GM23338 (cell line): ENCODE results near the gene BMPR1B. TPM values are rescaled to one million over a fixed set of nuclear protein-coding genes. Genes with fewer than 3 reads are reported as not detected.

ENCODE experiments used
- ATAC-seq: fragments of 200-7000 bp; cut with Tn5 transposase; 3 replicates; pipeline ENCODE4 v1.9.1; 2020
- DNase-seq: peaks from one replicate; pipeline ENCODE4 v3.0.0-alpha.2; 2015; ENCODE audit warnings: low spot score
- H2AFZ ChIP-seq: fragments of 200-600 bp; sonication (generic); 2 replicates; pipeline ENCODE4 v1.8.0; 2016; ENCODE audit warnings: antibody characterized with exemption, mild to moderate bottlenecking, moderate library complexity
- H3F3A ChIP-seq: fragments of 200-600 bp; sonication (generic); replicated peaks from 2 replicates; pipeline ENCODE4 v1.8.0; 2017; ENCODE audit warnings: antibody characterized with exemption, mixed run types, low read depth
- H3K27ac ChIP-seq: fragments of 200-600 bp; sonication (generic); 2 replicates; pipeline ENCODE4 v1.6.1; 2016; ENCODE audit warnings: low read depth
- H3K27me3 ChIP-seq: fragments of 200-600 bp; sonication (generic); 2 replicates; pipeline ENCODE4 v1.8.0; 2016; ENCODE audit warnings: mild to moderate bottlenecking, mixed run types, moderate library complexity; ENCODE audit not compliant: insufficient read depth
- H3K36me3 ChIP-seq: fragments of 200-600 bp; sonication (generic); 2 replicates; pipeline ENCODE4 v1.8.0; 2016; ENCODE audit warnings: mild to moderate bottlenecking; ENCODE audit not compliant: insufficient read depth
- H3K4me1 ChIP-seq: fragments of 200-600 bp; sonication (generic); 2 replicates; pipeline ENCODE4 v1.8.0; 2016; ENCODE audit warnings: mild to moderate bottlenecking, moderate library complexity; ENCODE audit not compliant: insufficient read depth
- H3K4me2 ChIP-seq: fragments of 200-600 bp; sonication (generic); 2 replicates; pipeline ENCODE4 v1.7.1; 2017; ENCODE audit warnings: mixed run types
- H3K4me3 ChIP-seq: fragments of 200-600 bp; sonication (generic); 2 replicates; pipeline ENCODE4 v1.6.1; 2016; ENCODE audit warnings: mixed run types
- H3K79me2 ChIP-seq: fragments of 200-600 bp; sonication (generic); replicated peaks from 2 replicates; pipeline ENCODE4 v1.8.0; 2017; ENCODE audit warnings: mild to moderate bottlenecking; ENCODE audit not compliant: insufficient read depth
- H3K9me2 ChIP-seq: fragments of 200-600 bp; sonication (generic); 2 replicates; pipeline ENCODE4 v1.8.0; 2017; ENCODE audit not compliant: insufficient read depth
- H4K20me1 ChIP-seq: fragments of 200-600 bp; sonication (generic); replicated peaks from 2 replicates; pipeline ENCODE4 v1.8.0; 2017; ENCODE audit warnings: mild to moderate bottlenecking; ENCODE audit not compliant: insufficient read depth
- H3K27ac Mint-ChIP-seq: 2 replicates; pipeline ENCODE4 v1.8.0; 2020; ENCODE audit warnings: inconsistent platforms, mild to moderate bottlenecking, moderate library complexity, mixed read lengths
- H3K27me3 Mint-ChIP-seq: 3 replicates; pipeline ENCODE4 v1.8.0; 2022; ENCODE audit warnings: low read depth, mild to moderate bottlenecking, moderate library complexity, mixed read lengths, inconsistent platforms; ENCODE audit not compliant: insufficient read depth, poor library complexity
- H3K36me3 Mint-ChIP-seq: 3 replicates; pipeline ENCODE4 v1.8.0; 2021; ENCODE audit warnings: low read depth, mild to moderate bottlenecking, inconsistent platforms, moderate library complexity, mixed read lengths
- H3K4me1 Mint-ChIP-seq: 3 replicates; pipeline ENCODE4 v1.8.0; 2020; ENCODE audit warnings: mild to moderate bottlenecking, inconsistent platforms, mixed read lengths
- H3K4me3 Mint-ChIP-seq: 3 replicates; pipeline ENCODE4 v1.8.0; 2021; ENCODE audit warnings: moderate library complexity, mild to moderate bottlenecking, inconsistent platforms, mixed read lengths
- H3K9me3 Mint-ChIP-seq: 3 replicates; pipeline ENCODE4 v1.8.0; 2020; ENCODE audit warnings: moderate library complexity, mild to moderate bottlenecking, inconsistent platforms, mixed read lengths
- JUNB ChIP-seq: IDR thresholded peaks from one replicate; pipeline ENCODE4 v1.6.1; 2016; ENCODE audit warnings: antibody characterized with exemption; ENCODE audit not compliant: unreplicated experiment
- NANOG ChIP-seq: IDR thresholded peaks from 2 replicates; pipeline ENCODE4 v1.6.1; 2016; ENCODE audit warnings: antibody characterized with exemption, borderline replicate concordance
- POLR2AphosphoS5 ChIP-seq: IDR thresholded peaks from 2 replicates; pipeline ENCODE4 v1.6.1; 2016; ENCODE audit warnings: antibody characterized with exemption, low read depth
- STAT1 ChIP-seq: IDR thresholded peaks from one replicate; pipeline ENCODE4 v1.6.1; 2016; ENCODE audit warnings: antibody characterized with exemption; ENCODE audit not compliant: unreplicated experiment
- polyA plus RNA-seq: library from polyadenylated mRNA; unstranded; fragments of >200 nt; fragmentation: Nextera tagmentation; extraction: Ambion mirVana; gene quantifications from 2 replicates; pipeline ENCODE4 v1.2.1, GENCODE V29; 2016
- total RNA-seq: library from RNA; depleted of rRNA; stranded (reverse); fragments of >200 nt; shearing (Covaris generic); gene quantifications from 2 replicates; pipeline ENCODE4 v1.2.3, GENCODE V29; 2014
- TF ChIP-seq, protein P1 (sequence below): IDR thresholded peaks from one replicate; pipeline ENCODE4 v1.6.1; 2018; ENCODE audit warnings: antibody characterized with exemption; ENCODE audit not compliant: unreplicated experiment
- TF ChIP-seq, protein P2 (sequence below), 2 experiments: fragments of 200-600 bp in 1 of 2; sonication (generic) in 1 of 2; conservative IDR thresholded peaks; 2 replicates each; pipeline versions ENCODE4 v1.5.1 to v1.6.1; 2016 to 2017; ENCODE audit warnings: antibody characterized with exemption in 2 of 2, low read depth in 2 of 2, mild to moderate bottlenecking in 2 of 2, moderate library complexity in 1 of 2
- TF ChIP-seq, protein P3 (sequence below): fragments of 250-450 bp; sonication (Bioruptor Pico); IDR thresholded peaks from 2 replicates; pipeline ENCODE4 v1.5.0; 2020; ENCODE audit warnings: mild to moderate bottlenecking, moderate library complexity

The BMPR1B gene
- total and polyA plus RNA-seq, 2 experiments from 2014 or later, result 0.48 to 1.0 TPM

DNA sequence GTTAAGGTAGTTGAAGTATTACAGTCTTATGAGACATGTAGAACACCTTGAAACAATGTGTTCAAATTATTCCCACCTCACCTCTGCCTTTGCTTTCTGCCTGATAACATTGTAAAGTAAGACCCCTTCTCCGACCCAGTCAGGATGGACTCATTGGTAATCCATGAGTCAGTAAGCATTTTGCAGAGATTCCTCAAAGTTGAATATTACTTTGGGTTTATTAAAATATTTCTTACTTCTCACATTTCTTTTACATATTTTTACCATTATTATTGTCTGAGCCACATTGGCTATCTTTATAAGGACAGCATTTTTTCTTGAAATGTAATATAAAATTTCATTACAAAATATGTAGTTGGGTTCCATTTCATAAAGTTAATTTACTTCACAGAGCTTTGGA, 201.6 kb downstream of the BMPR1B start:
- Mint-ChIP-seq H3K9me3 (no peaks in the 10 kb centered on the region), H3K4me3 (no peak overlapping the region), H3K27ac (no peak overlapping the region), H3K36me3 (peaks cover 5% of the 10 kb centered on the region; the same call in 1 of the 3 replicates), H3K4me1 (peaks cover 16% of the 10 kb centered on the region), H3K27me3 (no peaks in the 10 kb centered on the region)
- no peak overlapping the region for H2AFZ ChIP-seq
- H3K4me3 ChIP-seq, result no peak overlapping the region
- no peaks in the 10 kb centered on the region for H3F3A ChIP-seq
- no peaks in the 10 kb centered on the region for H3K9me2 ChIP-seq
- H3K79me2 ChIP-seq, result no peaks in the 10 kb centered on the region
- DNase-seq, result no peak
- H3K4me2 ChIP-seq, result no peak overlapping the region
- no peaks in the 10 kb centered on the region for H3K27me3 ChIP-seq
- peaks cover 2% of the 10 kb centered on the region for H3K4me1 ChIP-seq
- TF ChIP-seq, protein P1, sequence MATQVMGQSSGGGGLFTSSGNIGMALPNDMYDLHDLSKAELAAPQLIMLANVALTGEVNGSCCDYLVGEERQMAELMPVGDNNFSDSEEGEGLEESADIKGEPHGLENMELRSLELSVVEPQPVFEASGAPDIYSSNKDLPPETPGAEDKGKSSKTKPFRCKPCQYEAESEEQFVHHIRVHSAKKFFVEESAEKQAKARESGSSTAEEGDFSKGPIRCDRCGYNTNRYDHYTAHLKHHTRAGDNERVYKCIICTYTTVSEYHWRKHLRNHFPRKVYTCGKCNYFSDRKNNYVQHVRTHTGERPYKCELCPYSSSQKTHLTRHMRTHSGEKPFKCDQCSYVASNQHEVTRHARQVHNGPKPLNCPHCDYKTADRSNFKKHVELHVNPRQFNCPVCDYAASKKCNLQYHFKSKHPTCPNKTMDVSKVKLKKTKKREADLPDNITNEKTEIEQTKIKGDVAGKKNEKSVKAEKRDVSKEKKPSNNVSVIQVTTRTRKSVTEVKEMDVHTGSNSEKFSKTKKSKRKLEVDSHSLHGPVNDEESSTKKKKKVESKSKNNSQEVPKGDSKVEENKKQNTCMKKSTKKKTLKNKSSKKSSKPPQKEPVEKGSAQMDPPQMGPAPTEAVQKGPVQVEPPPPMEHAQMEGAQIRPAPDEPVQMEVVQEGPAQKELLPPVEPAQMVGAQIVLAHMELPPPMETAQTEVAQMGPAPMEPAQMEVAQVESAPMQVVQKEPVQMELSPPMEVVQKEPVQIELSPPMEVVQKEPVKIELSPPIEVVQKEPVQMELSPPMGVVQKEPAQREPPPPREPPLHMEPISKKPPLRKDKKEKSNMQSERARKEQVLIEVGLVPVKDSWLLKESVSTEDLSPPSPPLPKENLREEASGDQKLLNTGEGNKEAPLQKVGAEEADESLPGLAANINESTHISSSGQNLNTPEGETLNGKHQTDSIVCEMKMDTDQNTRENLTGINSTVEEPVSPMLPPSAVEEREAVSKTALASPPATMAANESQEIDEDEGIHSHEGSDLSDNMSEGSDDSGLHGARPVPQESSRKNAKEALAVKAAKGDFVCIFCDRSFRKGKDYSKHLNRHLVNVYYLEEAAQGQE, result no peak
- no peak for TF ChIP-seq JUNB
- H4K20me1 ChIP-seq, result no peaks in the 10 kb centered on the region
- ATAC-seq, result no peak
- no peaks in the 10 kb centered on the region for H3K36me3 ChIP-seq
- no peak overlapping the region for H3K27ac ChIP-seq

DNA sequence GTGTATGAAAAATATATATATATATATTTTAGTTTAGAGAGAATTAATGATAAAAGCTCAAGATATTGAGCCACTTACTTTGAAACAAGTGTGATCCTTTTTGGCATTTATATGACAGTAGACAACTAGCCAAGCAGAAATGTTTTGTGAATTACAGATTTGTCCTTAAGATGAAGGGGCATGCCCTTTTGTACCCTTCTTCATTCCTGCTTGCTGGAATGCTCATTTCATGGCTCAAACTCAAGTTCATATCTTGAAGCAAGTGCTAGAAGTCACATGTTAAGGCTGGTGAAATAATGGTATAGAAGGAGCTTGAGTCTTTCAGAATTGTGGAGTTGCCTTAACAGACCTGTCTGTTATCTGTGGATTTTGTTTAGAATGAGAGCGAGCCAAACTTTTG, 203.0 kb downstream of the BMPR1B start:
- H3K79me2 ChIP-seq, result no peaks in the 10 kb centered on the region
- no peaks in the 10 kb centered on the region for H3K27me3 Mint-ChIP-seq
- H2AFZ ChIP-seq, result peak overlapping the region; percentile 36
- ATAC-seq (no peak), DNase-seq (no peak)
- no peak overlapping the region for H3K4me3 ChIP-seq
- no peaks in the 10 kb centered on the region for H3K36me3 ChIP-seq
- H3K27me3 ChIP-seq, result no peaks in the 10 kb centered on the region
- no peak overlapping the region for H3K4me2 ChIP-seq
- H3F3A ChIP-seq, result no peaks in the 10 kb centered on the region
- H3K4me3 Mint-ChIP-seq, result no peak overlapping the region
- H3K27ac ChIP-seq, result no peak overlapping the region
- H3K9me3 Mint-ChIP-seq, result no peaks in the 10 kb centered on the region
- H4K20me1 ChIP-seq, result no peaks in the 10 kb centered on the region
- H3K4me1 Mint-ChIP-seq, result peaks cover 21% of the 10 kb centered on the region
- peaks cover 2% of the 10 kb centered on the region for H3K4me1 ChIP-seq
- H3K27ac Mint-ChIP-seq, result peak overlapping the region; percentile 25; the same call in 1 of the 2 replicates
- H3K9me2 ChIP-seq, result no peaks in the 10 kb centered on the region
- H3K36me3 Mint-ChIP-seq, result peaks cover 5% of the 10 kb centered on the region; the same call in 1 of the 3 replicates
- TF ChIP-seq, protein P2, sequence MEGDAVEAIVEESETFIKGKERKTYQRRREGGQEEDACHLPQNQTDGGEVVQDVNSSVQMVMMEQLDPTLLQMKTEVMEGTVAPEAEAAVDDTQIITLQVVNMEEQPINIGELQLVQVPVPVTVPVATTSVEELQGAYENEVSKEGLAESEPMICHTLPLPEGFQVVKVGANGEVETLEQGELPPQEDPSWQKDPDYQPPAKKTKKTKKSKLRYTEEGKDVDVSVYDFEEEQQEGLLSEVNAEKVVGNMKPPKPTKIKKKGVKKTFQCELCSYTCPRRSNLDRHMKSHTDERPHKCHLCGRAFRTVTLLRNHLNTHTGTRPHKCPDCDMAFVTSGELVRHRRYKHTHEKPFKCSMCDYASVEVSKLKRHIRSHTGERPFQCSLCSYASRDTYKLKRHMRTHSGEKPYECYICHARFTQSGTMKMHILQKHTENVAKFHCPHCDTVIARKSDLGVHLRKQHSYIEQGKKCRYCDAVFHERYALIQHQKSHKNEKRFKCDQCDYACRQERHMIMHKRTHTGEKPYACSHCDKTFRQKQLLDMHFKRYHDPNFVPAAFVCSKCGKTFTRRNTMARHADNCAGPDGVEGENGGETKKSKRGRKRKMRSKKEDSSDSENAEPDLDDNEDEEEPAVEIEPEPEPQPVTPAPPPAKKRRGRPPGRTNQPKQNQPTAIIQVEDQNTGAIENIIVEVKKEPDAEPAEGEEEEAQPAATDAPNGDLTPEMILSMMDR (conservative IDR thresholded peaks at IDR 0.05; ENCODE audit: low read depth in 2 of 2), result no peak
- TF ChIP-seq, protein P3, sequence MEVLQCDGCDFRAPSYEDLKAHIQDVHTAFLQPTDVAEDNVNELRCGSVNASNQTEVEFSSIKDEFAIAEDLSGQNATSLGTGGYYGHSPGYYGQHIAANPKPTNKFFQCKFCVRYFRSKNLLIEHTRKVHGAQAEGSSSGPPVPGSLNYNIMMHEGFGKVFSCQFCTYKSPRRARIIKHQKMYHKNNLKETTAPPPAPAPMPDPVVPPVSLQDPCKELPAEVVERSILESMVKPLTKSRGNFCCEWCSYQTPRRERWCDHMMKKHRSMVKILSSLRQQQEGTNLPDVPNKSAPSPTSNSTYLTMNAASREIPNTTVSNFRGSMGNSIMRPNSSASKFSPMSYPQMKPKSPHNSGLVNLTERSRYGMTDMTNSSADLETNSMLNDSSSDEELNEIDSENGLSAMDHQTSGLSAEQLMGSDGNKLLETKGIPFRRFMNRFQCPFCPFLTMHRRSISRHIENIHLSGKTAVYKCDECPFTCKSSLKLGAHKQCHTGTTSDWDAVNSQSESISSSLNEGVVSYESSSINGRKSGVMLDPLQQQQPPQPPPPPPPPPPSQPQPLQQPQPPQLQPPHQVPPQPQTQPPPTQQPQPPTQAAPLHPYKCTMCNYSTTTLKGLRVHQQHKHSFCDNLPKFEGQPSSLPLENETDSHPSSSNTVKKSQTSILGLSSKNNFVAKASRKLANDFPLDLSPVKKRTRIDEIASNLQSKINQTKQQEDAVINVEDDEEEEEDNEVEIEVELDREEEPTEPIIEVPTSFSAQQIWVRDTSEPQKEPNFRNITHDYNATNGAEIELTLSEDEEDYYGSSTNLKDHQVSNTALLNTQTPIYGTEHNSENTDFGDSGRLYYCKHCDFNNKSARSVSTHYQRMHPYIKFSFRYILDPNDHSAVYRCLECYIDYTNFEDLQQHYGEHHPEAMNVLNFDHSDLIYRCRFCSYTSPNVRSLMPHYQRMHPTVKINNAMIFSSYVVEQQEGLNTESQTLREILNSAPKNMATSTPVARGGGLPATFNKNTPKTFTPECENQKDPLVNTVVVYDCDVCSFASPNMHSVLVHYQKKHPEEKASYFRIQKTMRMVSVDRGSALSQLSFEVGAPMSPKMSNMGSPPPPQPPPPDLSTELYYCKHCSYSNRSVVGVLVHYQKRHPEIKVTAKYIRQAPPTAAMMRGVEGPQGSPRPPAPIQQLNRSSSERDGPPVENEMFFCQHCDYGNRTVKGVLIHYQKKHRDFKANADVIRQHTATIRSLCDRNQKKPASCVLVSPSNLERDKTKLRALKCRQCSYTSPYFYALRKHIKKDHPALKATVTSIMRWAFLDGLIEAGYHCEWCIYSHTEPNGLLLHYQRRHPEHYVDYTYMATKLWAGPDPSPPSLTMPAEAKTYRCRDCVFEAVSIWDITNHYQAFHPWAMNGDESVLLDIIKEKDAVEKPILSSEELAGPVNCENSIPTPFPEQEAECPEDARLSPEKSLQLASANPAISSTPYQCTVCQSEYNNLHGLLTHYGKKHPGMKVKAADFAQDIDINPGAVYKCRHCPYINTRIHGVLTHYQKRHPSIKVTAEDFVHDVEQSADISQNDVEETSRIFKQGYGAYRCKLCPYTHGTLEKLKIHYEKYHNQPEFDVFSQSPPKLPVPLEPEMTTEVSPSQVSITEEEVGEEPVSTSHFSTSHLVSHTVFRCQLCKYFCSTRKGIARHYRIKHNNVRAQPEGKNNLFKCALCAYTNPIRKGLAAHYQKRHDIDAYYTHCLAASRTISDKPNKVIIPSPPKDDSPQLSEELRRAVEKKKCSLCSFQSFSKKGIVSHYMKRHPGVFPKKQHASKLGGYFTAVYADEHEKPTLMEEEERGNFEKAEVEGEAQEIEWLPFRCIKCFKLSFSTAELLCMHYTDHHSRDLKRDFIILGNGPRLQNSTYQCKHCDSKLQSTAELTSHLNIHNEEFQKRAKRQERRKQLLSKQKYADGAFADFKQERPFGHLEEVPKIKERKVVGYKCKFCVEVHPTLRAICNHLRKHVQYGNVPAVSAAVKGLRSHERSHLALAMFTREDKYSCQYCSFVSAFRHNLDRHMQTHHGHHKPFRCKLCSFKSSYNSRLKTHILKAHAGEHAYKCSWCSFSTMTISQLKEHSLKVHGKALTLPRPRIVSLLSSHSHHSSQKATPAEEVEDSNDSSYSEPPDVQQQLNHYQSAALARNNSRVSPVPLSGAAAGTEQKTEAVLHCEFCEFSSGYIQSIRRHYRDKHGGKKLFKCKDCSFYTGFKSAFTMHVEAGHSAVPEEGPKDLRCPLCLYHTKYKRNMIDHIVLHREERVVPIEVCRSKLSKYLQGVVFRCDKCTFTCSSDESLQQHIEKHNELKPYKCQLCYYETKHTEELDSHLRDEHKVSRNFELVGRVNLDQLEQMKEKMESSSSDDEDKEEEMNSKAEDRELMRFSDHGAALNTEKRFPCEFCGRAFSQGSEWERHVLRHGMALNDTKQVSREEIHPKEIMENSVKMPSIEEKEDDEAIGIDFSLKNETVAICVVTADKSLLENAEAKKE, result no peak
- TF ChIP-seq POLR2AphosphoS5, result no peak
- no peak for TF ChIP-seq NANOG
- TF ChIP-seq STAT1, result no peak
